ENCODE data around the gene TPPP3.
A peak's percentile ranks its signal among the peaks of the same experiment; 100 is the strongest.

TPPP3 gene

GRCh38 chr16:67404740-67405226 is 11.5 kb upstream of the TPPP3 start:
- DNase-seq (ENCODE audit: low read depth) = no peak

- DNase-seq (ENCODE audit: low read depth) = no peak
Observed at GRCh38 chr16:67403976-67404555, 10.8 kb upstream of the TPPP3 start.

- no peak for DNase-seq (ENCODE audit: low read depth)
Observed at GRCh38 chr16:67400901-67401300, 7.6 kb upstream of the TPPP3 start.

DNA sequence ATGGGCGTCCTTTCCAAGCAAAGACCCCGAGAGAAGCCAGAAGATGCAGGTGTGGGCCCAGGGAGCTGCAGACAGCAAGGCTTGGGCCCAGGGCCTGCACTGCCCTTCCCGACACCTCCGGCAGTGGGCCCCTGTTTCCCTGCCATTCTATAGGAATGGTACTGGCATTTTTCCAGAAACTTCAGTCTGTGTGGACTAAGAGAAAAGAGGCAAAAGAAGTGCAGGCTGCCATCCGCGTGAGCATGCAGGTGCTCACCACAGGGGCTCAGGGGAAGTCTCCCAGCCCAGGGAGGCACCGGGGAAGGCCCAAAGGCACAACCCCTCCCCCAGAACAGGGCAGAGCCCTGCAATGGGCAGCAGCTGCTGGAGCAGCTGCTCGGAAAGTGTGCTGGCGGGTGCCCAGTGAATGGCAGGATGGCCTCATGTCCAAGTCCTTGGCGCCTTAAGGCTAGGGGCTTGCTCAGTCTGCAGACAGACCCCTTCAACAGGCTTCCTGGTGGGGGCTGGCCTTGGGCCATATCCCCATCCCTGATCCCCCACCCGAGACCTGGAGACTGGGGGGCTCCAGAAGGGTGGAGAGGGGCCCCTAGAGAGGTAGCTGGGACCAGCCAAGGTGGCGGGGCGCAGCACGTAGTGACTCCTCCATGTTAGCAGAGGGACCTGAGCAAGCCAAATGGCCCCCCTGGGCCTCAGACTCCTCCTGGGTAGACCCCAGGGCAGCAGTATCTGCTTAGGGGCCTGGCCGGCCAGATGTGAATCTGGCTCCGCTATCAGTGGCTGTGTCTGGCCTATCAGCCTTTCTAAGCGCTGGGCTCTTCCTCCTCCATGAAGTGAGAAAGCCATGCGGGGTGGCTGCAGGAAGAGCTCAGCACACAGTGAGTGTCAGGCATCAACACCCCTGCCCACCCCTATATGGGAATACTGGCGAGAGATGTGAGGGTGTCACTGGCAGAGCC is 6.7 kb upstream of the TPPP3 start:
- no peak for DNase-seq (ENCODE audit: low read depth)

GRCh38 chr16:67399218-67399733 is 6.0 kb upstream of the TPPP3 start:
- DNase-seq (ENCODE audit: low read depth) = peak; percentile 33

DNA sequence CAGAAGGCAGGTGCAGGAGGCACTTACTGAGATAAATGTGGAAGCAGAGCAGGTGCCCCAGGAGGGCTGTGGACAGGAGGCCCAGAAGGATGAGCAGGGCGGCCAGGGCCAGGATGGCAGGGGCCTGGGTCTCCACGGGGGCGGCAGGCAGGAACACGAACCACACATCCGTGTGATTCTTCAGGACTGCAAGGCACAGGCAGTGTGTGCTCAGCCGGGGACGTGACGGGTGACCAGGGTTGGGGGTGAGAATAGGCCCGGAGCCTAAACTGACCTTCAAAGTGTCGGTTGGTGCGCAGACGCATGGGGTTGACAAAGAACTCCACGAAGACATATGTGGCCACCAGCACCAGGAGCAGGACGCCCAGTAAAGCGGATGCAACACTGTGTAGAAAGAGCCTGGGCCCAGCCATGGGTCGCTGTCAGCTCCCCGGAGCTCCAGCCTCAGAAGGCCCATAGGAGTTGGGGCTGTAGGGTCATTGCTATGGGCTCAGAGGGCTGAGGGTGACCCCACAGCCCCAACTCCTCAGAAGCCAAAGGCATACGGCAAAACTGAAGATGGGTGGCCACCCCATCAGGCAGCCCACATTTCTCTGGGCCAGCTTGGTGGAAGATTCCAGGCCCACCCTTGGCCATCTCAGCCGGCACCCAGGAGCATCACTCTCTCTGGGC is 5.4 kb upstream of the TPPP3 start:
- no peak for DNase-seq (ENCODE audit: low read depth)

- no peak for DNase-seq (ENCODE audit: low read depth)
Observed at GRCh38 chr16:67397812-67398545, 4.7 kb upstream of the TPPP3 start.

GRCh38 chr16:67397036-67397801 is 3.9 kb upstream of the TPPP3 start:
- DNase-seq (ENCODE audit: low read depth) = no peak

DNA sequence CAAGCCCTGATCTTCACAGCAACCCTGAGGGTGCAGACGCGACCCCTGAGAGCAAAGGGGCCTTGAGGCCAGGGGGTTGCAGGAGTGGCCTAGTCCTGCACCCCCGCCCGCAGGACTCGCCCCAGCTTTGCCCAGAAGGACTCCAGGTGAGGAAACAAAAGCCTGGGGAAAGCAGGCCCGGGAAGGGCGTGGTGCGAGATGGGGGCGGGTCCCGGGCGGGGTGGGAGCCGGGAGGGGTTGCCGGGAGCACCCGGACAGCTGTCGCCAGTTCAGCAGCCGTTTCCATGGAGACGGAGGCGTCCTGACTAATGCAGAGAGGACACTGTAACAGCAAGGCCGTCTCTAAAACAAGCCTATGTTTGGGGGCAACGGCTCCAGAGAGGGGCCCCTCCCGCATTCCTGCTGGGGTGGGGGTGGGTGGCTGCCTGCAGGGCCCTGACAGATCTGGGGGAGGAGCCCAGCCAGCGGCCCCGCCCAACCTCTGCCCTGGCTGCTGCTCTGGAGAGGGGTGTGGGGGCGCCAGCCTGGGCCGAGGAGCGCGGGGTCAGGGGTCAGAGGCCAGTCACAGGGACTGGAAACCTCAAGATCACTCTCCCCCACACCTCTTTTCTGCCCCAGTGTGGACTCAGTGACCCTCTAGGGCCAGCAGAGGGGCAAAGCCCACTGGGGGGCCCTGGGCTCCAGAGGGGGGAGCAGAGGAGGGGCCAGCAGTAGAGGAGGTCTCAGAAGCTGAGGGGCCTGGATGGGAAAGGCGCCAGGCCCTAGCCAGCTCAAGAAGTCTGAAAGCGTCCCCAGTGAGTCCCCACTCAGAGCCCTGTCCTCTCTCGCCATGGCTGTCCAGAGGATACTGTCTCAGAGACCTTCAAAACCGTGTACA is 3.1 kb upstream of the TPPP3 start:
- DNase-seq (ENCODE audit: low read depth) = no peak

- no peak for DNase-seq (ENCODE audit: low read depth)
Observed at GRCh38 chr16:67395458-67396158, 2.3 kb upstream of the TPPP3 start.

- no peak for DNase-seq (ENCODE audit: low read depth)
Observed at GRCh38 chr16:67395105-67395457, 1.8 kb upstream of the TPPP3 start.

DNA sequence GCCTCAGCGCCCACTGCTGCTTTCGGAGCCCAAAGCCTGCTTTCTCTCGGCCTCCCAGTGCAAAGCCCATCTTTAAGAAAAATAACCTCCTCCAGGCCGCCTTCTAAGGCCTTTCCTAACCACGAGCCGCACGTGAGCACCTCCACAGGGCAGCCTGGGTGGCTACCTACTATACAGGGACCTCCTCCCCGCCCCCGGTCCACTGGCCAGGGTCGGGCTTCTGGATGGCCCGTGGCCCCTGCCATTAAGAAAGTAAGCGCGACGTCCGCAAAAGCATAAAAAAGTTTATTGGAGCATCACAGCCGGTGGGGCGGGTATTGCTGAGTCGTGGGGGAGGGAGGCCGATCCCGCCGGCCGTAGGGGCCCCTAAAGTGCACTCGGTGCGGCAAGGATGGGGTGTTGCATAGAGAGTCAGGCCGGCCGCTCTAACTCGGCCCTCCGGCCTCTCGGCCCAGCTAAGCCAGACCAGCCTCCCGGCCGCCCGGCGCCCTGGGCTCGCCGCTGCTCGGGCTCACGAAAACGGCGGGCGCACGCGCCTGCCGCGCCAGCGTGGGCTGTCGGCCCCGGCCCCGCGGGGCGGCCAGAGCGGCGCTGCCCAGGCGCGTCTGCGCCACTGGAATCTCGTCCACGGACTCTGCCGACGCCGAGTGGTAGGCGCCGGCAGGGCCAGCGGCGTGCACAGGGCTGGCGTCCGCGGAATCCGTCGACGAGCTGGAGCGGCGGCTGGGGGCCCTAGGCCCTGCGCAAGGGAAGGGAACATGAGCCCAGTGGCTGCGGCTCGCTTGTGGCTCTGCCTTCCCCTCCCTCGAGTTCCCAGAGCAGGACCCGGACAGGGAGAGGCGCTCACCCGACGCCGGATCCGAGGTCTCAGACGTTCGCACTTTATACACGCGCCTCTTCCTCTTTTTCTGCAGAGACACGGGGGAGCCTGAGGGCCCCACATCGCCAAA is 1.1 kb upstream of the TPPP3 start:
- DNase-seq (ENCODE audit: low read depth) = no peak

DNA sequence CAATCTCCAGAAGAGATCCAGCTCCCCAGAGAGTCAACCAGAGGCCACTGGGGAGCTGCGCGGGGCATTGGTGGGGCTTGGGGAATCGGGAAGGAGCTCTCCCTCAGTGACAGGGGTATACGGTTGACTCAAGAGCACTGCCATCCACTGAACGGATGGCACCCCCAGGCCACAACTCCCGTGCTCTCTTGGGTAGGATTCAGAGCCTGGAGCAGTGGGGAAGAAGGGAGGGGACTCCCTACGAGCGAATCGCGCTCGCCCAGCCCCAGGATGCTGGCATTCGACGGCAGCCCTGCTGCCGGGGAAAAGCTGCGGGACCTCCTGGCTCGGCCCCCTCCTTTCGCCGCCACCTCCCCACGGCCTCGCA is 473 bp upstream of the TPPP3 start:
- no peak for DNase-seq (ENCODE audit: low read depth)

DNA sequence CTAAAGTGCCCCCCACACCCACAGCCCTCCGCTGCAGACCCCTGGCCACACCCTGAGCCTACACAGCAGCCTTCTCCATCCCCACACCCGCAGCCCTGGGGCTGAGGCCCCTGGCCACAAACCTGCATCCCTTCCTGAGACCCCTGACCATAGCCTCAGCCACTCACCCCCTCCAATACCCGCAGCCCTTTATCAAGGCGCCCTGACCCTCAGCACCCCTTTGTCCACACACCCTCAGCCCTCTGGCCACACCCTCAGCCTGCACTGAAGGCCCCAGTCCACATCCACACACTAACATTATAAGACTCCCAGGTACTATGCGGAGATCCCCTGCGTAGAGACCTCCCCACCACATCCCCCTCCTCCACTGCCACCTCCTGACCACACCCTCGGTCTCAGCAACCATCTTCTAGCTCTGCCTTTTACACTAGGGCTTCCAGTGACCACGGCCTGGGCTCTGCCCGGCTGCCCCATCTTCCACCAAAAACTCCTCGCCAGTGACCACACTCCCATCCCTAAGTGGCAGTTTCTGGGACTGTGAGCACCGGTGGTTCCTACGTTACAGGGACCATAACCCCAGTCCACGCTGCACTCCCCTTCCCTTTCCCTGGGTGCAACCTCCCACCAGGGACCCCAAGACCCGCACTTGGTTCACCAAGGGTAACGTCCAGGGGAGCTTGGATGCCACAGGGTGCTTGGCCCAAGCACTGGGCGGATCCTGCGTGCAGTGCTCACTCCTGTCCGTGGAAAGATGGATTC is 818 bp downstream of the TPPP3 start:
- no peak for DNase-seq (ENCODE audit: low read depth)

GRCh38 chr16:67391424-67392300 is 1.6 kb downstream of the TPPP3 start:
- no peak for DNase-seq (ENCODE audit: low read depth)

GRCh38 chr16:67390816-67391423 is 2.4 kb downstream of the TPPP3 start:
- no peak for DNase-seq (ENCODE audit: low read depth)
